HEK293 (cell line): ENCODE data around the gene ERBB4.

Source experiments
- KLF17 ChIP-seq: fragments of 450-650 bp; formaldehyde crosslinking; IDR thresholded peaks from 2 replicates; pipeline ENCODE4 v1.5.1; 2016; ENCODE audit warnings: missing biosample characterization, missing genetic modification characterization
- PRDM10 ChIP-seq: fragments of 450-650 bp; formaldehyde crosslinking; IDR thresholded peaks from 2 replicates; pipeline ENCODE4 v1.5.1; 2016; ENCODE audit warnings: missing biosample characterization, missing genetic modification characterization
- YY2 ChIP-seq: fragments of 450-650 bp; formaldehyde crosslinking; IDR thresholded peaks from 2 replicates; pipeline ENCODE4 v1.5.1; 2016; ENCODE audit warnings: missing biosample characterization, missing genetic modification characterization
- ZNF174 ChIP-seq: fragments of 450-650 bp; formaldehyde crosslinking; IDR thresholded peaks from 2 replicates; pipeline ENCODE4 v1.5.0; 2017; ENCODE audit warnings: missing biosample characterization, mild to moderate bottlenecking, missing genetic modification characterization
- ZNF24 ChIP-seq: fragments of 450-650 bp; formaldehyde crosslinking; IDR thresholded peaks from 2 replicates; pipeline ENCODE4 v1.5.1; 2016; ENCODE audit warnings: missing biosample characterization, missing genetic modification characterization
- ZNF274 ChIP-seq, 2 experiments: fragments of 200-500 bp in 1 of 2; fragments of 450-650 bp in 1 of 2; sonication (Bioruptor generic) in 1 of 2; formaldehyde crosslinking in 1 of 2; IDR thresholded peaks; 2 replicates each; pipeline versions ENCODE4 v1.5.1 to v1.6.1; 2014 to 2016; ENCODE audit warnings: borderline replicate concordance in 1 of 2, inconsistent platforms in 1 of 2, low read length in 1 of 2, missing biosample characterization in 1 of 2, missing genetic modification characterization in 1 of 2
- ZNF449 ChIP-seq: fragments of 450-650 bp; formaldehyde crosslinking; IDR thresholded peaks from 2 replicates; pipeline ENCODE4 v1.5.1; 2017; ENCODE audit warnings: missing biosample characterization, mild to moderate bottlenecking, missing genetic modification characterization, moderate library complexity
- ZNF747 ChIP-seq: fragments of 450-650 bp; formaldehyde crosslinking; IDR thresholded peaks from 2 replicates; pipeline ENCODE4 v1.5.1; 2016; ENCODE audit warnings: missing biosample characterization, missing genetic modification characterization
- ZSCAN5A ChIP-seq: fragments of 450-650 bp; formaldehyde crosslinking; IDR thresholded peaks from 2 replicates; pipeline ENCODE4 v1.5.1; 2016; ENCODE audit warnings: missing biosample characterization, missing genetic modification characterization
- TF ChIP-seq, protein P1 (sequence below): fragments of 450-650 bp; formaldehyde crosslinking; IDR thresholded peaks from 2 replicates; pipeline ENCODE4 v1.5.1; 2016; ENCODE audit warnings: missing biosample characterization, missing genetic modification characterization
- TF ChIP-seq, protein P2 (sequence below): fragments of 450-650 bp; formaldehyde crosslinking; IDR thresholded peaks from 2 replicates; pipeline ENCODE4 v1.5.1; 2016; ENCODE audit warnings: missing biosample characterization, missing genetic modification characterization
- TF ChIP-seq, protein P3 (sequence below): fragments of 450-650 bp; IDR thresholded peaks from 2 replicates; pipeline ENCODE4 v1.5.1; 2018; ENCODE audit warnings: missing biosample characterization, missing genetic modification characterization

DNA sequence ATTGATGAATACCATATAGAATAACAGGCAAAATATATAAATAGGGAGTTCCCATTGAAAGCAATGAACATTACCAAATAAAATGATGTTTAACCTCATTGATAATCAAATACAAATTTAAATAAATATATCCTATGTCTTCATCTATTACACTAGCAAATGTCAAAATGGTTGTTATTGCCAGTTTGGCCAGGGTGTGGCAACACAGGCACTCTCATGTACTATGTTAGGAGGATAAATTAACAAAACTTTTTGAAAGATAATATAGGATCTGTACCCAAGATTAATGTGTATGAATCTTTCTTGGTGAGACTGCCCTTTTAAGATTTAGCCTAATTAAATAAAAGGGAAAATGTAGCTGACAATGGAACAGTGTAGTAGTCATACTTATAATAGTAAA, 659.3 kb downstream of the ERBB4 start:
- TF ChIP-seq, protein P1, sequence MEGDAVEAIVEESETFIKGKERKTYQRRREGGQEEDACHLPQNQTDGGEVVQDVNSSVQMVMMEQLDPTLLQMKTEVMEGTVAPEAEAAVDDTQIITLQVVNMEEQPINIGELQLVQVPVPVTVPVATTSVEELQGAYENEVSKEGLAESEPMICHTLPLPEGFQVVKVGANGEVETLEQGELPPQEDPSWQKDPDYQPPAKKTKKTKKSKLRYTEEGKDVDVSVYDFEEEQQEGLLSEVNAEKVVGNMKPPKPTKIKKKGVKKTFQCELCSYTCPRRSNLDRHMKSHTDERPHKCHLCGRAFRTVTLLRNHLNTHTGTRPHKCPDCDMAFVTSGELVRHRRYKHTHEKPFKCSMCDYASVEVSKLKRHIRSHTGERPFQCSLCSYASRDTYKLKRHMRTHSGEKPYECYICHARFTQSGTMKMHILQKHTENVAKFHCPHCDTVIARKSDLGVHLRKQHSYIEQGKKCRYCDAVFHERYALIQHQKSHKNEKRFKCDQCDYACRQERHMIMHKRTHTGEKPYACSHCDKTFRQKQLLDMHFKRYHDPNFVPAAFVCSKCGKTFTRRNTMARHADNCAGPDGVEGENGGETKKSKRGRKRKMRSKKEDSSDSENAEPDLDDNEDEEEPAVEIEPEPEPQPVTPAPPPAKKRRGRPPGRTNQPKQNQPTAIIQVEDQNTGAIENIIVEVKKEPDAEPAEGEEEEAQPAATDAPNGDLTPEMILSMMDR (tag by site-specific recombination) = no peak
- TF ChIP-seq ZNF174 (no peak), YY2 (tag by site-specific recombination) (no peak), ZNF449 (tag by site-specific recombination) (no peak), ZSCAN5A (no peak), KLF17 (tag by site-specific recombination) (no peak), ZNF24 (tag by site-specific recombination) (no peak), ZNF747 (tag by site-specific recombination) (no peak), ZNF274 (IDR thresholded peaks at IDR 0.05; ENCODE audit: low read length) (no peak), ZNF274 (tag by site-specific recombination; IDR thresholded peaks at IDR 0.05; ENCODE audit: borderline replicate concordance) (no peak), PRDM10 (tag by site-specific recombination) (no peak)
- TF ChIP-seq, protein P2, sequence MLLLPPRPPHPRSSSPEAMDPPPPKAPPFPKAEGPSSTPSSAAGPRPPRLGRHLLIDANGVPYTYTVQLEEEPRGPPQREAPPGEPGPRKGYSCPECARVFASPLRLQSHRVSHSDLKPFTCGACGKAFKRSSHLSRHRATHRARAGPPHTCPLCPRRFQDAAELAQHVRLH (tag by site-specific recombination) = no peak
- TF ChIP-seq, protein P3, sequence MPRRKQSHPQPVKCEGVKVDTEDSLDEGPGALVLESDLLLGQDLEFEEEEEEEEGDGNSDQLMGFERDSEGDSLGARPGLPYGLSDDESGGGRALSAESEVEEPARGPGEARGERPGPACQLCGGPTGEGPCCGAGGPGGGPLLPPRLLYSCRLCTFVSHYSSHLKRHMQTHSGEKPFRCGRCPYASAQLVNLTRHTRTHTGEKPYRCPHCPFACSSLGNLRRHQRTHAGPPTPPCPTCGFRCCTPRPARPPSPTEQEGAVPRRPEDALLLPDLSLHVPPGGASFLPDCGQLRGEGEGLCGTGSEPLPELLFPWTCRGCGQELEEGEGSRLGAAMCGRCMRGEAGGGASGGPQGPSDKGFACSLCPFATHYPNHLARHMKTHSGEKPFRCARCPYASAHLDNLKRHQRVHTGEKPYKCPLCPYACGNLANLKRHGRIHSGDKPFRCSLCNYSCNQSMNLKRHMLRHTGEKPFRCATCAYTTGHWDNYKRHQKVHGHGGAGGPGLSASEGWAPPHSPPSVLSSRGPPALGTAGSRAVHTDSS (tag by site-specific recombination) = no peak
